ENCODE results near the gene FEM1A.

The FEM1A gene

DNA sequence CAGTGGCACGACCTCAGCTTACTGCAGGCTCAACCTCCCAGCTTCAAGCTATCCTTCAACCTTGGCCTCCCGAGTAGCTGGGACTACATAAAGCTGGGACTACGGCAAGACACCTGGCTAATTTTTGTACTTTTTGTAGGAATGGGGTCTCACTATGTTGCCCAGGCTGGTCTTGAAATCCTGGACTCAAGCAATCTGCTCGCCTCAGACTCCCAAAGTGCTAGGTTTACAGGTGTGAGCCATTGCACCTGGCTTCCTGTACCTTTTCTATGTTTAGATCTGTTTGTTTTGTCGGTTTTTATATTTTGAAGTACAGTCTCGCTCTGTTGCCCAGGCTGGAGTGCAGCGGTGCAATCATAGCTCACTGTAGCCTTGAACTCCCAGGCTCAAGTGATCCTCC is 57.5 kb downstream of the FEM1A start:
- DNase-seq (ENCODE audit: low spot score) = no peak
